ENCODE results near the gene ARHGEF10L.

Gene ARHGEF10L

DNA sequence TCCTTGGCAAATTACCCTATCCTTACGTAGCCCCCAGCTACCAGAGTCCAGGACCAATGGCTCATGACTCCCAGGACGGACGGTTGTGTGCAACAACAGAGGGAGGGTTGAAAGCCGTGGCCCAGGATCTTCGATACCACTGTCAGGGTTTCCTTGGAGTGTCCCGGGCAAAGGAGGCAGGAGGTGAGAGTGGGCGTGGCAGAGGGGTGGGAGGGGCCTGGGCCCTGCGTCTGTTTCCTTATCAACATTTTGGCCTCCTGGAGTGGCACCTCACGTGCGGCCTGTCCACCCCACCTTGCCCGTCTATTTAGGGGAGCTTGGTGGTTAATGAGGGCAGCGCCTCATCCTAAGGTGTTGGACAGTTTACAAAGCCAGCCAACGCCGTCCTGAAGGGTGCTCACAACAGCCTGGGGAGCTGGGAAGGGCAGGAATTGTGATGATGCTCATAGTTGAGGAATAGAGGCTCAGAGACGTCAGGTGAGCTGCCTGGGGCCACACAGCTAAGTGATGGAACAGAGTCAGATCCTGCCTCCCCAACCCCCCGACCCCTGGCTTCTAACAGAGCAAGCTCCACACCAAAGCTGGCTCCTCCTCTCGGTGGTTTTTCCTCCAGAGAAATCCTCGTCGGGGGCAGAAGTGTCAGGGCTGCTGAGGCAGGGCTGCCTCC is 17.4 kb upstream of the ARHGEF10L start:
- DNase-seq: no peak

DNA sequence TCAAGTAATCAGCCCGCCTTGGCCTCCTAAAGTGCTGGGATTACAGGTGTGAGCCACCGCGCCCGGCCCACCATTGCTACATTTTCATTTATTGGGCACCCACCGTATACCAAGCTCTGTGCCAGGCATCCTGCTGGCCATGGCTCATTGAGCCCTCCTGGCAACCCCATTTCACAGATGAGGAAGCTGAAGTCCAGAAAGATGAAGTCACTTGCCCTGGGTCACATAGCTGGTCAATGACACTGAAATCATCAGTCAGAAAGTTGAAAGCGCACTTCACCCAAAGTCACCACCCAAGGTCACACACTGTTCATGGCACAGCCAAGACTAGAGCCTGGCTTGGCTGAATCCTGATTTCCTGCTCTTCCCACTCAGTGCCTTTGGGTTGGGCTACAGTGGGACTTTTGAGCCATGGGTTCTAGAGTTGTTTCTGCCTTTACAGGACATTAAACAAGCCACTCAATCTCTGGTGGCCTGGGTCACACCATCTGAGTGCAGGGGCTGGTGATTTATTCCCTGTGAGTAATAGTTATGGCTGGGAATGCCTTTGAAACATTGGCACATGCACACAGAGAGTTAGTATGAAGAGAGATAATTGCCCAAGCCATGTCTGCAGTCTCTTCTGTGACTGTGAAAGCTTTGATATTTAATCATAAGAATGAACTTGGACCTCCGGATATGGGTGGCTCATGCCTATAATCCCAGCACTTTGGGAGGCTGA is 16.0 kb upstream of the ARHGEF10L start:
- no peak for DNase-seq

DNA sequence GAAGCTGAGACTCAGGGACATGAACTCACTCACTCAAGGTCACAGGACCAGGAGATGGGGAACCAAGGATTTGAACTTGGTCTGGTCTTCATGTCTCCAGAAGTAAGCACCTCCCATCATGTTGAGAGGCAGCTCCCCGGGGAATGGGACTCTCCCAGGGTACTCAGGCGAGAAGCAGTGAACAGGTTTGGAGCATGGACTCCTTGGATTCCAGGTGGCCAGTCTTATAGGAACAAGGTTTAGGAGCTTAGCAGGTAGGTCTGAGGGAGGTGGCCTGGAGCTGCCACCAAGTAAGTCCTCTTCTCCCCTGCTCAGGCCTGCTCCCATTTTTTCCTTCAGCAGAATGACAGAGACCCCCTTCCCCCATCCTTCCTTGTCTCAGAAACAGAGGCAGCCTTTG is 14.9 kb upstream of the ARHGEF10L start:
- DNase-seq: no peak

DNA sequence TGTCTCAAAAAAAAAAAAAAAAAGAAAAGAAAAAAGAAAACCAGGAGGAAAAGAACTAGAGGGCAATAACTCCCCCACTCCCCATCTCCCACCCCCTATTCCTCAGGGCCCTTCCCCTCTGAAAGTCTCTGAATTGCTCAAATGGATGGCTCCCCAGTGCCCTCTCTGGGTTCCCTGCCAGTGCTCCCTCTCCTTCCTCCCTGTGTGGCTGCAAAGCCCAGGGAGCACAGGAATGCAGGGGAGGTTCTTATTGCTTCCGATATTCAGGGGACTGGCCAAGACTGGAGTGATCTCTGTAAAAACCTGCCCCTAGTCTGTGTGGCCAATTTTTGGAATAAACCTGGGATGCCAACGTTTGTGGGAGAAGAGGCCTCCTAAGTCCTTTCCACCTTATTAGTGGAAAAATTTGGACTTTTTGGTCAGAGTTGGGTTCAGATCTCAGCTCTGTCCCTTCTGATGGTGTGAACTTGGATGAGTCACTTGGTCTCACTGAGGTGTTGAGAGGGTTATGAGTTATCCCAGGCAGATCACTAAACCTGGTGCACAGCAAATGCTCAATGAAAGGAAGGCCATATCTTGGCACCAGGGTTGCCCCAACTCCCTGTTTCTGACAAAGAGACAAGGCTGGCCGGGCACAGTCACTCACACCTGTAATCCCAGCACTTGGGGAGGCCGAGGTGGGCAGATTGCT is 13.4 kb upstream of the ARHGEF10L start:
- DNase-seq: no peak

DNA sequence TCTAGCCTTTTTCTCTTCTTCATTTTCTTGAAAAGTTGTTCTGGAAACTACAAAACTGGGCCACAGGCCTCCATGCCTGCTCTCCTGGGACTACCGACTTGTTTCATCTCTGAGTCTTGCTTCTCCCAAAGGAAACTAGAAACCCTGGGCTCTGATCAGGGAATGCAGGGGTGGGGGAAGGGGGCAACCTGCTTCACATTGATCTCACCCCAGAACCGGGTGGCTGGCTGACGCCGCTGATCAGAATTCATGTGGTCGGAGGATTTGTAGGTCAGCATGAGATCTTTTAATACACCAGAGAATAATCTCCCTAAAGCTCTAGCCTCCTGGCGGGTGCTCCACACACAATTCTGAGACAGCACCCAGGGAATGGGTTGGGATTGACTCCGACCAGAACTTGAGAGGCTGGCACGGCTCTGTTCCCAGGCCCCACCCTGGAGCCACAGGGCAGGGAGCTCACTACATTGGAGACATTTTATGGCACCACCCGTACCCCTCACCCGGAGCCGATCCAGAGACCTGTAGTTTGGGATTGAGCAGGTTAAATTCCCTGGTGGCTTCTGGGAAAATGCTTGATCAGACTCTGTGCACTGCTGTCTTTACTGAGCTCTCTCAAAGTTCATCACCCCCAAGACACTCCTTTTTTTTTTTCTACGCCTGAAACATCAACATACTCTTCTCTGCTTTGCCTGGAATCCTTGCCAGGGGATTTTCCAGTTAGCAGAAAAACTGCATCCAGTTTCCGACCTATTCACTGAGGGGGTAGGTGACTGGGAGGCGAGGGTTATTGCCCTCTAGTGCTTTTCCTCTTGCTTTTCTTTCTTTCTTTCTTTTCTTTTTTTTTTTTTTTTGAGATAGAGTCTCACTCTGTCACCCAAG is 12.2 kb upstream of the ARHGEF10L start:
- no peak for DNase-seq

DNA sequence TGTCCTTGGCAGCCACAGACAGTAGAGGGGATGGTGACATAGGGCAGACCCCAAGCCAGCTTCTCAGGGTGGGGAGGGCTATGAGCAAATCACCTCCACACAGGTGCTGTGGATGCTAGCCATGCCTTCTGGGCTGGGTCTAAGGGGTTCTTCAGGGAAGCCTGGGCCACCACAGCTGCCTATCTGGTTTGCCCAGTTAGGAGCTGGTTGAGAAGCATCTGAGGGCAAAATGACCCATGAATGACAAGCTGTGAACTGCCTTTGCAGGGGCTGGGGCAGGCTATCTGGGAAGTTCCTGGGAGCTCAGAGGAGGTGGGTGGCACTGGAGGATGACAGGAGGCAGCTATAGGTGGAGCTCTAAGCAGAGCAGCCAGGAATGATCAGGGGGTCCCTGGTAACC is 10.1 kb upstream of the ARHGEF10L start:
- no peak for DNase-seq

DNA sequence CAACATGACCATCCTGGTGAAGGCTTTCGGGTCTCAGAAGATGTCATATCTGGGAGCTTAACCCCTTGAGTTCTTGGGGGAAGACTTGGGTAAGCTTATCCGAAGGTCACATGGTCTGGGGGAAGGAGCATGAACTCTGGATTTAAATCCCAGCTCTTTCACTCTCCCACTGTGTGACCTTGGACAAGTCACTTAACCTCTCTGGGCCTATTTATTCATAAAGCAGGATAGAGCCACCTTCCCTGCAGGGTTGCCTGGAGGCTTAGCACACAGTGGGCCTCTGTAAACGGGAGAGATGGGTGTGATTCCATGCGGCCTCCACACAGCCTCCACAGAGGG is 8.2 kb upstream of the ARHGEF10L start:
- DNase-seq: no peak

DNA sequence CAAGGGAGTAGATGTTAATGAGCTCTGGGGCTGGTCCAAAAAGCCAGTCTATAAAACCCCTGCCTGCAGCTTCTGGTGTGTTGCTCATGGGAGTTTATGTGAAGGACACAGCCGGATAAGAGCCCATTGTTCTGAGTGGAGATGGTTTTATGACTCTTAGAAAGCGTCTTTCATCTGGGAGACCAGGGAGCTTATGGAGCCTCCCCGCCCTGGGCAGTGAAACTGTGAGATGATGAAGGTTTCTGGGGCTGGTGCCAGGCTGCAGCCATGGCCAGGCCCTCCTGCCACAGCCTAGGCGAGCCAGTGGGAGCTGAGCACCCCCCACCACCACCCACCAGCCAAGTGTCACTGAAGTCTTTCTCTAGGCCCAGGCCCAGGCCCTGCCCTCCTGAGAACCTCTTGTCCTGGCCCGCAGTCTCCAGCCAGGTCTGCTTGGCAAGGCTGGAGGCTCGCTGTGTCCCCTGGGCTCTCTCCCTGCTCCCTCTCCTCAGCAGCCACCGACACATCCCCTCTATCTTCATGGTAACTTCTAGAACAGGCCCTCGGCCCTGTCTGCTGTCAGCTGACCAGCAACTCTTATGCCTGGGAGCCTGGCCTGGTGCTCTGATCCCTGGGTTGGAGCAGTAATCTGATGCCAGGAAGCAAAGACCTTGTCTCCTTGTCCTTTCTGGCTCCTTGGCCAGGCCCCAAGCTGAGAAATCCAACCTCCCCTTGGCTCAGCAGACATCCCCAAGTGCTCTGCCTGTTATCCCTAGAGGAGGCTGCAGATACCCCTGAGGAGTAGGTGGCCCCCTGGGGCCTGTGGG is 7.6 kb upstream of the ARHGEF10L start:
- DNase-seq: no peak

DNA sequence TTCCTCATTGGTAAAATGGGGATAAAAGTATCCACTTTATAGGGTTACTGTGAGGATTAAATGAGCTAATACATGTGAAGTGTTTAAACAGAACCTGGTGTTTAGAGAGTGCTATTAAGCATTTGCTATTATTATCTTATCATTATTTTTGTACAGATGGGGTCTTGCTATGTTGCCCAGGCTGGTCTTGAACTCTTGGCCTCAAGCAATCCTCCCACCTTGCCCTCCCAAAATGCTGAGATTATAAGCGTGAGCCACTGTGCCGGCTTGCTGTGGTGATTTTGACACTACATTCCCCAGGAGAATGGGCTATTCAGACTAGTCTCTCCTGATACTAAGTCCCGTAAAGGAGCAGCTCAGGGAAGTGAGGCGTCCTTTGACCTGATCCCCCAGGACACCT is 6.3 kb upstream of the ARHGEF10L start:
- no peak for DNase-seq

DNA sequence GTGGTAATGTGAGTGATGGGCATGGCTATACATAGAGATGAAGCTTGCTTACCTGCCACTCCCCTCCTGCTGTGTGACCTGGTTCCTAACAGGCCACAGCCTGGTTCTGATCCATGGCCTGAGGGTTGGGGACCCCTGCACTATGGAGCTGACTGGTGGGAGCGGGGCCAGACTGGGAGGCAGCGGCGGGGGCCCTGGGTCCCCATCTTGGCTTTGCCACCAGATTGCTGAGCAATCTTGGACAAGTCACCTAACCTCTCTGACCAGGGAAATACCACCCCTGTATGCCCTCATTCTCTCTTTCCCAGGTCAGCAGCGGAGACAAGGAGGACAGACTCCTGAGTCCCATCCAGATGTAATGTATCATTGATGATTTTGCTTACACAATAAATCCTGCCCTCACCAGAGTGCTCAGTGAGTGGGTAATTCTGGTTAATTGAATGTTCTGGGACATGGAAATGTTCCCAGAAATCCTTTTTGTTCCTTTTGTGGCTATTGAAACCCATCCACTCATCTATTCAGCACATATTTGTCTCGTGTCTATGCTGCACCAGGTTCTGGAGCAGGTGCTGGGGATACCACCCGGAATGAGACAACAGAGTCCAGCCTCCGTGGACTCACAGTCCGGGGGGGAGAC is 4.1 kb upstream of the ARHGEF10L start:
- no peak for DNase-seq

DNA sequence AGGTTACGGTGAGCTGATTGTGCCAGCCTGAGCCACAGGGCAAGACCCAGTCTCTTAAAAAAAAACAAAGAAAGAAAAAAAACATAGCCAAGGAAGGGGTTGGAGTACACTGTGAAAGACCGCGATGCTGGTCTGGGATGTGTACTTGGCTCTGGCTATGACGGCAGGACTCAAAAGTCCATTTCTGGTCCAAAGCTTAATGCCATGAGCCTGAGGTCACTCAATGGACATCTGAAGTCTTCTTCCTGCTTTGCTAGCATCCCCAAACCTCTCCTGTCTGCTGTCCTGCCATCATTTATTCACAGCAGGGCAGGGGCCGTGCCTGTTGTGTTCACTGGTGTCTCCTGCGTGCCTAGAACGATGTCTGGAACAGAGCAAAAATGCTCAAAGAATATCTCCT is 1.5 kb upstream of the ARHGEF10L start:
- DNase-seq: no peak

DNA sequence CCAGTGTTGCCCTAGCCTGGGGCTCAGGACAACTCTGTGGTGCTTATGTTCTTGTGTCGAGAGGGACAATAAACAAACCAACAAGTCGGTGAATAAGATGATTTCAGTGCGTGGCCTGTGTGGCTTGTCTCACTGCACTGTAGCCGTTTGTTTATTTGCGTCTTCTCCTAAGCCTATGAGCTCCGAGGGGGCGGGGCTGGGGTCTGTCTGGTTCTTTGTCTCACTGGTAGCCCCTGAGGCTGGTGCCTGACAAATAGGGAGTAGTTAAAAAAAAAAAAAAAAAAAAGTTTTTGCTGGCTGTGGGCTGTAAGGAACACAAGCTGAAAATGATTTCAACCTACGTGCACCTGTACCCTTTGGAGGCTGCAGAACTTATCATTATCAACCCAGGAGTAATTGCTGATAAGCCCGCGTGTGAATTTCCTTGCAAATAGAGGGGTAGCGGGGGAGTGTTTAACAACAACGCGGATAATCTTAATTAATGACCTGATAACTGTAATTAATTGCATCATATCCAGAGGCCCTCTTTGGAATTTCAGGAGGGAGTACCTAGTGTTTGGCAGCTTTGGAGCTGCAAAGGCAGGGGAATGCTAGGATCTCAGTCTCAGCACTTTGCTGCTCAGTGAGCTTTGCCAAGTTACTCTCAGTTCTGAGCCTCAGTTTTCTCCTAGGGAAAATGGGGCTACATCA is 925 bp upstream of the ARHGEF10L start:
- no peak for DNase-seq

DNA sequence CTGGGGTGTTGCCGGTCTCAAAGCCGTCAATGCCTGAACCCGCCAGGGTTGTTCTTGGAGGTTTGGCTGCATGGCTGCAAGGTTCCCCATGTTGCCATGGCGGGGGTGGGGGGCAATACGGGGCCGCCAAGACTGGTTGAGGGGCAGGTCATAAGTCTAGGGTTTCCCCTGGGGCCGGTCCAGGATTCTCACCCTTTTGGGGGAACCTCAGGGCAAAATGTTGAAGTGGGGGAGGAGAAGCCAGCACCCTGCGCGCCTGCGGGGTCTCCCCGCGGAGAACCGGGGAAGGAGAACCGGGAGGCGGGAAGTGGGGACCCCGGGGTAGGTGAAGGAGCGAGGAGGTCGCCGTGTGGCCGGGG is 401 bp upstream of the ARHGEF10L start:
- DNase-seq: no peak

DNA sequence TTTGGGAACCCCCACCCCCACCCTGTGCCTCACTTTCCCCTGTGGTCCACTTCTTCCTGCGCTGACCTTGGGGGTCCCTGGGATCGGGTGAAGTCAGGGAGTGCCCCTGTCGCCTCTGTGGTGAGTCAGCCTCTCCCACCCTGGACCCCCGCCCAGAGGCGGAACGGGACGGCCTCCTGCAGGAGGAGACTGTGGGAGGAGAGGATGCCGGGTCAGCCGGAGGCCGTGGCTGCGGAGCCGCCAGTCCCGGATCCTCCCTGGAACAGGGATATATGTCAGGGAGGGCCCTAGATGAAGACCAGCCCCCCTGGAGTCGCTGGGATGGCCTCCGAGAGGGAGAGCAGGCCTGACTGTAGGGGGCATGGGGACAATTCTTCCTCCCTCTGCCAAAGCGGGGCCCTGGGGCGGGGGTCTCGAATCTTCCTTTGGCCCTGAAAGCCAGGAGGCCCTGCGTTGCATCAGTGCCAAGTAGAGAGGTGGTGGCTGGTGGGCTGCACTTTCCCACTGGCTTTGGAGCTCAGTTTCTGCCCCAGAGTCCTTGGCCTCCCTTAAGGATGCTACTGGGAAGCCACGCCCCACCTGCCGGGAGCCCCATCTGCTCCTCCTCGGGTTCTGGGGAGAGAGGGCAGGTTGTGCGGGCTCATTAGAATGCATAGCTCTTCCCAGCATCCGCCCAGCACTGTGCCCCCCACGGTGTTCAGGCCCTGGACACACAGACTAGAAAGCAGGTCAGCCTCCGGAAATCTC is 930 bp downstream of the ARHGEF10L start:
- no peak for DNase-seq

DNA sequence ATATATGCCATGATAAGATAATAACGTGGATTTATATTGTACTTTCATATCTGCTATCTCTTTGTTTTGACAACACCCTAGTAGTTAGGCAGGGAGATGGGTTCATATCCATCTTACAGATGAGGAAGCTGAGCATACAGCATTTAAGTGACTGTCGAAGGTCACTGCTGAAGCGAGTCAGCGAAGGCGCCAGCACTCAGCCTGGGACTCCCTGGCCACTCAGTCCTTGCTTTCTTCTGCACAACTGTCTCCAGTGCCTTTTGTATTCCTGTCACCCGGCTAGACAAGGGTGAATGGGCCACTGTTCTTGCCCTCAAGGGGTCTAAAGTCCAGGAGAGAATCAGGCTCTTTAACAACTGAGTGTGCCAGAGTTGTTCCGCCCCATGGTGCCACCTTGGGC is 3.1 kb downstream of the ARHGEF10L start:
- no peak for DNase-seq

DNA sequence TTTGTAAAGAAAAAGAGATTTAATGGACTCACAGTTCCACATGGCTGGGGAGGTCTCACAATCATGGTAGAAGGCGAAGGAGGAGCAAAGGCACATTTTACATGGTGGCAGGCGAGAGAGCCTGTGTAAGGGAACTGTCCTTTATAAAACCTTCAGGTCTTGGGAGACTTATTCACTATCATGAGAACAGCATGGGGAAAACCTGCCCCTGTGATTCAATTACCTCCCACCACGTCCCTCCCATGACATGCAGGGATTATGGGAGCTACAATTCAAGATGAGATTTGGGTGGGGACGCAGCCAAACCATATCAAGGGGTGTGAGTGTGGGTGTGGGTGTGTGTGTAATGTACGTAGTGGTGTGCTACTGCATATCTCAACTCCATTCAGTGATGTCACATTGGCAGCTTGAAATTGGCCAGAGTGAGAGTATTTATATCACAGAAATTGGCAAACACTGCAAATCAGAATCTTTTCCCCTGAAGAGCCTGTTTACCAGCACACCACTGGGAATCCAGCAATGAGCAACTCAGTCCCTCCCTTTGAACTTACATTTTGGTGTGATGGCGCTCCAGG is 5.4 kb downstream of the ARHGEF10L start:
- no peak for DNase-seq

DNA sequence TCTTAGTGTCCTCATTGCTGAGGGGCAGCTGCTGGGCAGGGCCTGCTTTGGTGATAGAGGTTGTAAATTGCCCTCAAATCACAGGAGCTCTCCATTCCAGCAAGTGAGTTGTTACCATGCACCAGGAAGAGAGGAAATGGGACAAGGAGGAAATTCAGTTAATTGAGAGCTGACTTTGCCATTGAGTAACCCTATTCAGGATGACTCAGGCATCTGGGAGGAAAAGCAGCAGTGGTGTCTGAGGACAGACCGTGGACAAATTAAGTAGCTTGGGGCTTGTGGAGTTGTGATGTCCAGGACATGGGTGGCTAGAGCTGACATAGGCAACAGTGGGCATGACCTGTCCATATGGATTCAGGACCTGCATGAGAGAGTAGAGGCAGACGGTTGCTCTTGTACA is 5.9 kb downstream of the ARHGEF10L start:
- no peak for DNase-seq

DNA sequence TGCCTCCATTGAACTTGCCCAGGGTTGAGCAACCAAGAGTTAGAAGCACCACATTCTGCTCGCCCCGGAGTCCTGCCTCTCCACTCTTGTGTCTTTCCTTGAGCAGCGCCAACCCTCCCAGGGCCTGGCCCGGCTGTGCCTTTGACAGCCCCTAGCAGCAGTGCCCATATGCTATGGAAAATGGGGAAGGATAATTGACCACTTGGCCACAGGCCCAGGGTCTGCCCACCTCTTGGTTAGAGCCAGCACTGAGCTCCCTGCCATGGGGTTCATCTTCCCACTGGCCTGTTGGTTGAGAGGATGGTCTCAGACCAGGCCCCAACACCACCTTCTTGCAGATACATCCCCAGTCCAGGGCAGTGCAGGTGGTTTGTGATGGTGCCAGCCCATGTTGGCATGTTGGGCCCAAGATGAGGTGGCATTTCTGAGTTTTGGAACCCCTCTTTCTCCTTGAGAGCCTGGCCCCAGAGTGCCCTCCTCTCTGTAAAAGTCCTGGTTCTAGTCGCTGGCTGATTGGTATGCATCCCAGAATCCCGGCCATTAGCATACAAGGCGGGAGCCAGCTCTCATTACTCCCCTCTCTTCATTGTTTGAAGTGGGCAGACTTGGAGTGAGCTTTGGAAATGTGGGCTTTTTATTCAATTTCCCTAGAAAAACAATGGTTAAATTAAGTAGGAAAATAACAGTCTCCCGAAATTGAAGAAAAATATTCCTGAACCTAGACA is 7.6 kb downstream of the ARHGEF10L start:
- DNase-seq: no peak

DNA sequence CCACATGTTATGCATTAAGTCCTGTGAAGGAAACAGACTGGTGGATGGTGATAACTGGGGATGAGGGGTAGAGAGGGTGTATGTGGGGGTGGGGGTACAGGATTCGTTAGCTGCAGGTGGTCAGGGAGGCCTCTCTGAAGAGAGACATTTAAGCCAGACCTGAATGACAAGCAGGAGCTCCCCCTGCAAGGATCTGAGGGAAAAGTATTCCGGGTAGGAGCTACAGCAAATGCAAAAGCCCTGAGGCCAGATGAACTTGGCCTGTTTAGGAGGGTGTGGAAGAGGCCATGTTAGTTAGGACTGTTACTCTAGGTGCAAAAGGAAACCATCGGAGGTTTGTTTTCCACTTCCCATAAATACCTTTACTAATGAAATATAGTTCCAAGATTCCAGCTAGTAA is 9.9 kb downstream of the ARHGEF10L start:
- DNase-seq: no peak

Data from 8988T (cell line).